ENCODE measurements around the gene MUC5B.

- TF ChIP-seq CTCF (IDR thresholded peaks at IDR 0.05; ENCODE audit: low read depth, low read length, missing input control) = no peak
- TF ChIP-seq RAD21 (IDR thresholded peaks at IDR 0.05) = no peak
- no peak for TF ChIP-seq YY1 (IDR thresholded peaks at IDR 0.05)
- TF ChIP-seq MAX (IDR thresholded peaks at IDR 0.05) = no peak
- no peak for TF ChIP-seq GABPA (IDR thresholded peaks at IDR 0.05 in 1 of 2, conservative IDR thresholded peaks at IDR 0.05 in 1 of 2)
- TF ChIP-seq REST (IDR thresholded peaks at IDR 0.05) = no peak
- no peak for TF ChIP-seq SP1 (IDR thresholded peaks at IDR 0.05)
- no peak for TF ChIP-seq ZBTB33 (IDR thresholded peaks at IDR 0.05)
- TF ChIP-seq FOXA2 (IDR thresholded peaks at IDR 0.05) = no peak
These were observed 11.3 kb downstream of the MUC5B start for GRCh38 chr11:1234054-1234720.

All from liver (tissue), 3 donors.